T-helper 9 cell (primary cell): ENCODE data around the gene ANAPC4.

Experiments
- DNase-seq: peaks from one replicate; pipeline ENCODE4 v3.0.0-alpha.2; 2020

Gene ANAPC4

DNA sequence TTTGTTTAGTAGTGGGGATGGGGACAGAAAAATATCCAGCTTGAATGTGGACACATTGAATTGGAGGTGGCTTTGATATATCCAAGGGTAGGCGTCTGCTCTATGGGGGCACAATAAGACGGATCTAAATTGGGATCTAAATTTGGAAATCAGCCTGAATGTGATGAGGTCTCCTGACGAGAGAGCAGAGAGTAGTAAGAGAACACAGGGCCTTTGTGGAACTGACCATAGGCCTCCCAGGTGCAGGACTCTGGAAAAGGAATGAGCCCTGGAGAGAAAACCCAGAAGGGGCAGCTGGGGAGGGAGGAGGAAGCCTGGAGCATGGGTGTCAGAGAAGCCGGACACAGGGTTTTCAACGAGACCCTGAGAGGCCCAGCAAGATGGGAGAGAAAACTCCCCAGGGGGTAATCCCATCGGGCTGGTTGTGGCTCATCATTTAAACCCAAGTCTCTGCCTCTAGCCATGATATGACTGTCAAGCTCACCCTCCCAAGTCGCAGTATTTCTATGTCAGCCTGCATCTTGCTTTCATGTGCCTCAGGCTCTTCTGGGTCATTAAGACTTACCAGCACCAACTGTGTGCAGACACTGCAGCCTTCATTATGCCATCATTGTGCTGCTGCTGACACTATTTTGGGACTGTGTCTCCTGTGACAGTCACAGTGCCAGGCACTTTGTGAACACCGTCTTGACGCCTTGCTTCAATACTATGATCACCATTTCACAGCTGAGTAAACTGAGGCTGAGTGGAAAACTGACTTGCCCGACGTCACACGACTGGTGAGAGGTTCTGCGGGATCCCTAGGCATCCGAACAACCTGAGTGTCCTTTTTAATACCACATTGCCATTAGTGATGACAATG is 57.1 kb downstream of the ANAPC4 start:
- DNase-seq = no peak

DNA sequence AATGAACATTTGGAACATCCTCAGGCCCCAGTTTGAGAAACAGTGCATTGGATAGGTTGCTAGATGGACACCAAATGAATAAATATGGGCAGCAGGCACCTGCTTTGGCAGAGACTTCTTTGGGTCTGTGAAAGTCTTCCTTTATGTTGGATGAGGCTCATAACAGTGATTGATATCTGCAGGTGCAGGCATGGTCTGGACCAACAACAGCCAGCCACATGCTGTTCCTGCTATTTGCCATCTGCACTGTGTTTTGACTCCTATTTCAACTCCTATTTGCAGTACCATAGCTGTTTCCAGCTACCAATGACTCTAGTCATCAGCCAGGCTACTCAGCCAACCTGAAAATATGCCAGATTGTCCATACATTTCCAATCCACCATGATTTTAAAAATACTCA is 60.9 kb downstream of the ANAPC4 start:
- DNase-seq = no peak

DNA sequence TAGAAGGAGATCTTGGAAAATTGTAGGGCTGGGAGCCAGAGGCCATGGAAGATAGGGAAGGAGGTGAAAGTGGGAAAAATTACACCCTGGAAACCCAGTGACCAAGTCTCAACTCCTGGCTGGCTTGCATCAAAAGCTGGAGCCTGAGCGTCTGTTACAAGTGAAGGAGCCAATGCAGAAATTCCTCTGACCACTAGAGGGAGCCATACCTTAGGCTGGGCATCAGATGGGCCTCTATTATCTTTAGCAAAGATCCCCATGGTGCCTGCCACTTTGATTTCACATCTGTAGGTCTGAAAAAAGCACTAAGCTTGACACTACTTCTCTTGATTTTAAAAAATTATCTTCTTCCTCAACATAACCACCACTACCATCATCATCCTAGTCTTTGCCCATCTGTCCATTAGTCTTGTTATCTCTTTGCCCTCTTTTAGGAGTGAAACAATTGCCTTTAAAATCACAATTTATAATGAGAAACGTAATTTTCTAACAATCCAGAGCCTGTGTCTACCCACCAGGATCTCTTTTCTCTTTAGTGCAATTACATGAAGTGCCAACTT is 62.9 kb downstream of the ANAPC4 start:
- DNase-seq = peak; percentile 23

GRCh38 chr4:25440478-25441030 is 63.5 kb downstream of the ANAPC4 start:
- no peak for DNase-seq

- DNase-seq = no peak
These were observed 64.6 kb downstream of the ANAPC4 start for GRCh38 chr4:25441519-25442117.

DNA sequence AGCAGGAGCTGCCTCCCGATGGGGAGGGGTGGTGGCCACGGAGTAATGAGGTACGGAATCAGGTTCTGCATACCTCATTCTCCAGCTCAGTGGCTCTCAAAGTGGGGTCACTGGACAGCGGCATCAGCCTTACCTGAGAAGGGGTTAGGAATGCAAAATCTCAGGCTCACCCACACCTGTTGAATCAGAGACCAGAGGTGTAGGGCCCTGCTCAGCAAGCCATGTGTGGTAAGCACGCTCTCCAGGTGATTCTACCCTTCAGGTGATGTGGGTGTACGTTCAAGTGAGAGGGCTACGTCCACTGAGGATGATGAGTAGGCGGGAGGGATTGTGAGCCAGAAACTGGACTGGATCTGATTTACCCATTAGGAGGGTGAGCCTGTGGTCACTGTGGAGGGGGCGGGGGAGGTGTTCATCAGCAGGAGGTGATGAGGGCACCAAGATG is 65.8 kb downstream of the ANAPC4 start:
- DNase-seq = no peak

DNA sequence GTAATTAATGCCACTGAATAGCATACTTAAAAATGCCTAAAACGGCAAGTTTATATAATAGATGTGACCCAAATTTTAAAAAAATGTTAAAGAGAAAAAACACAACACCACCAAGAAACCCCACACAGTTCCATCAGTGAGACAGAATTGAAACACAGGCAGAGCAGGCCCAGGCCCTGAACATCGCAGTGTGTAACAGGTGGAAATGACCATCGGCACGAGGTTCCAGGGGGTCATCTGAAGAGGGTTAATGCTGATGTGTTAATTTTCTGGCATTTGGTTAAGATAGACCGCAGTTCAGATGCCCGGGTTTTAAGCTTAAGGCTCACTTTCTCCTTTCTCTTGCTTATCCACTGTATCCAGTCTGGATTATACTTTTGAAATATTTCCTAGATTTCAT is 66.8 kb downstream of the ANAPC4 start:
- no peak for DNase-seq

GRCh38 chr4:25446611-25447010 is 69.5 kb downstream of the ANAPC4 start:
- DNase-seq = no peak

- DNase-seq = no peak
These were observed 71.5 kb downstream of the ANAPC4 start for GRCh38 chr4:25448379-25449109.

DNA sequence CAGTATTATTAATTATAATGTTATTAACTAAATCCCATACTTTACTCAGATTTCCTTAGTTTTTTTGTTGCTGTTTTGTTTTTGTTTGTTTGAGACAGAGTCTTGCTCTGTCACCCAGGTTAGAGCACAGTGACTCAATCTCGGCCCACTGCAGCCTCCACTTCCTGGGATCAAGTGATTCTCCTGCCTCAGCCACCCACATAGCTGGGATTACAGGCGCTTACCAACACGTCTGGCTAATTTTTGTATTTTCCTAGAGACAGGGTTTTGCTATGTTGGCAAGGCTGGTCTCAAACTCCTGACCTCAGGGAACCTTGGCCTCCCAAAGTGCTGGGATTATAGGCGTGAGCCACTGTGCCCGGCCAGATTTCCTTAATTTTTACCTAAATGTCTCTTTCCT is 72.2 kb downstream of the ANAPC4 start:
- DNase-seq = no peak

- DNase-seq = no peak
These were observed 72.6 kb downstream of the ANAPC4 start for GRCh38 chr4:25449688-25450087.

GRCh38 chr4:25450491-25450901 is 73.4 kb downstream of the ANAPC4 start:
- no peak for DNase-seq

- no peak for DNase-seq
These were observed 74.6 kb downstream of the ANAPC4 start for GRCh38 chr4:25451676-25452075.

- no peak for DNase-seq
These were observed 75.0 kb downstream of the ANAPC4 start for GRCh38 chr4:25452081-25452480.

DNA sequence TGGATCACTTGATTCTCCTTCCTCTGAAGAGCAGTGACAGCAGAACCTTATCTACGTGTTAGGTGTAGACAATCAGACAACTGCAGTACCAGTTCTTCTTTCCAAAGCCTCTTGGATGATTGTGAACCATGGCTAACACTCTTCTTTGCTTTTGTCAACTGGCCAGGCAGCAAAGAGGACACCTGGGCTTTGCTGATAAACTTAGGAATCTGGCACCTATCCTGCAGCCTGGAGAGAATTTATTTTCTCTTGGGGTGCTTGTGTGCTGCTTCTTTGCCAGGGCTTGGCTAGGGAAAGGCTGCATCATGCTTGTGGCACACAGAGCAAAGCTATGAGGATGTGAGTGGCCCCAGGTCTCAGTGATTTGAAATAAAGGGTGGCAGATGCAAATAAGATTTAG is 77.4 kb downstream of the ANAPC4 start:
- DNase-seq = no peak

GRCh38 chr4:25457053-25457715 is 80.1 kb downstream of the ANAPC4 start:
- DNase-seq = no peak

GRCh38 chr4:25466966-25467697 is 90.1 kb downstream of the ANAPC4 start:
- DNase-seq = no peak

DNA sequence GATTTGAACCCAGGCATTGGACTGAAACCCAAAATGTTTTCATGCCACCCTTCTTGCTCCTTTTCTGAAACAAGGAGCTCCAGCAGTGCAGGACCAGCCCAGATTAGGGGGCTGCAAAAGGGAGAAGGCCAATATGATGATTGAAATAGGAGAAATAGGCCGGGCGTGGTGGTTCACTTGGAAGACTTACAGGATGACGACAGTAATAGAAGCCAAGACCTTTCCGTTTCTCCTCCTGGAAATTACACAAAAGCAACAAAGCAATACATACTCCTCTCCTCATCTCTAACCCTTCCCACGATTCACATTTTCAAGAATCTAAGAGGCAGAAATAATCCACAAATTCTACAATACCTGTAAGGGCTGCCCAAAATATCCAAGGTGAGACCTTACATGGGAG is 90.8 kb downstream of the ANAPC4 start:
- no peak for DNase-seq
